HepG2 (cell line): ENCODE results near the gene CASP4. TPM values are rescaled to one million over a fixed set of nuclear protein-coding genes. Genes with fewer than 3 reads are reported as not detected.

Experiments
- ATAC-seq: fragments of 200-7000 bp; cut with Tn5 transposase; 3 replicates; pipeline ENCODE4 v1.9.1; 2020; ENCODE audit warnings: mild to moderate bottlenecking, moderate library complexity
- BruUV-seq: library from RNA; stranded (reverse); fragments of 400-500 nt; replicated peaks from 2 replicates; lab custom pipeline; 2021; lab: Mats Ljungman, UMichigan
- CTCF ChIA-PET: fragments of 300-600 bp; formaldehyde crosslinking; extraction: SDS; loops from one replicate; lab custom pipeline; 2021; ENCODE audit warnings: low total read pairs, inconsistent platforms, low intra/inter-chr PET ratio; lab: Yijun Ruan, JAX
- POLR2A ChIA-PET: fragments of 350-600 bp; sonication (Branson Sonifier 250); formaldehyde crosslinking; loops from one replicate; lab custom pipeline; 2020; ENCODE audit warnings: antibody characterized with exemption, inconsistent platforms; lab: Yijun Ruan, JAX
- DNase-seq: peaks from one replicate; pipeline ENCODE4 v3.0.0-alpha.2; 2015; ENCODE audit warnings: low spot score
- FAIRE-seq: peaks from 3 replicates; lab custom pipeline; 2011; peaks lifted over from hg19 to GRCh38; lab: Jason Lieb, UNC
- H2AFZ ChIP-seq: one replicate; pipeline ENCODE4 v1.6.1; 2011; ENCODE audit warnings: low read length, inconsistent platforms
- H3K27ac ChIP-seq: fragments of 300-600 bp; 3 replicates; pipeline ENCODE4 v1.8.0; 2011; ENCODE audit warnings: mixed run types, mild to moderate bottlenecking, mixed read lengths, low read length, inconsistent platforms; ENCODE audit not compliant: insufficient read depth; ENCODE audit errors: extremely low read length
- H3K27me3 ChIP-seq, 2 experiments: fragments of 200-600 bp in 1 of 2; 2 replicates in 1 of 2; 3 replicates in 1 of 2; pipeline versions ENCODE4 v1.6.0 to v1.8.0; 2011; ENCODE audit warnings: low read length in 2 of 2, mild to moderate bottlenecking in 2 of 2, moderate library complexity in 2 of 2, inconsistent platforms in 1 of 2; ENCODE audit not compliant: insufficient read depth in 2 of 2, control insufficient read depth in 1 of 2
- H3K36me3 ChIP-seq, 2 experiments: fragments of 200-600 bp in 1 of 2; replicated peaks in 1 of 2; 2 replicates in 1 of 2; 3 replicates in 1 of 2; pipeline versions ENCODE4 v1.5.1 to v1.8.0; 2011; ENCODE audit warnings: low read length in 2 of 2, inconsistent platforms in 1 of 2; ENCODE audit not compliant: insufficient read depth in 2 of 2, control insufficient read depth in 1 of 2
- H3K4me1 ChIP-seq: 2 replicates; pipeline ENCODE4 v1.5.1; 2012; ENCODE audit warnings: low read length, inconsistent platforms; ENCODE audit not compliant: insufficient read depth
- H3K4me2 ChIP-seq: 2 replicates; pipeline ENCODE4 v1.6.0; 2011; ENCODE audit warnings: low read depth, low read length, inconsistent platforms
- H3K4me3 ChIP-seq, 3 experiments: fragments of 200-600 bp in 1 of 3; sonication (generic), shearing (Covaris generic) in 1 of 3; replicated peaks in 1 of 3; 2 replicates each; pipeline ENCODE4 v1.5.1; 2011 to 2016; ENCODE audit warnings: low read length in 3 of 3, inconsistent platforms in 2 of 3, low read depth in 2 of 3, mild to moderate bottlenecking in 2 of 3, control low read depth in 1 of 3, mixed read lengths in 1 of 3; ENCODE audit not compliant: insufficient read depth in 1 of 3
- H3K79me2 ChIP-seq: one replicate; pipeline ENCODE4 v1.6.1; 2011; ENCODE audit warnings: low read length, inconsistent platforms; ENCODE audit not compliant: insufficient read depth
- H3K9ac ChIP-seq: 2 replicates; pipeline ENCODE4 v1.6.0; 2011; ENCODE audit warnings: mild to moderate bottlenecking, low read depth, low read length, inconsistent platforms; ENCODE audit not compliant: insufficient read depth
- H3K9me3 ChIP-seq: 2 replicates; pipeline ENCODE4 v1.5.1; 2012; ENCODE audit warnings: mild to moderate bottlenecking, low read length
- H4K20me1 ChIP-seq: 2 replicates; pipeline ENCODE4 v1.6.0; 2011; ENCODE audit warnings: inconsistent platforms, mild to moderate bottlenecking, low read length, moderate library complexity; ENCODE audit not compliant: insufficient read depth
- DPF2 ChIP-seq: sonication (generic); formaldehyde crosslinking; IDR thresholded peaks from 2 replicates; pipeline ENCODE4 v1.4.0; 2020; ENCODE audit warnings: mild to moderate bottlenecking, low read depth, missing genetic modification reagents, borderline replicate concordance
- EZH2 ChIP-seq: conservative IDR thresholded peaks from 2 replicates; pipeline ENCODE4 v1.6.1; 2012; ENCODE audit warnings: mild to moderate bottlenecking, low read depth, low read length, moderate library complexity
- MYC ChIP-seq: sonication (generic); formaldehyde crosslinking; IDR thresholded peaks from 2 replicates; pipeline ENCODE4 v1.9.0; 2021; ENCODE audit warnings: missing genetic modification reagents, borderline replicate concordance
- MZF1 ChIP-seq: sonication (generic); formaldehyde crosslinking; IDR thresholded peaks from 2 replicates; pipeline ENCODE4 v1.8.1; 2023; ENCODE audit warnings: mild to moderate bottlenecking, missing genetic modification reagents, borderline replicate concordance
- PHF8 ChIP-seq: sonication (generic); formaldehyde crosslinking; IDR thresholded peaks from 2 replicates; pipeline ENCODE4 v1.5.0; 2020; ENCODE audit warnings: missing genetic modification reagents
- PRDM15 ChIP-seq: sonication (generic); formaldehyde crosslinking; IDR thresholded peaks from 2 replicates; pipeline ENCODE4 v1.4.0; 2020; ENCODE audit warnings: missing genetic modification reagents
- SAFB2 ChIP-seq: sonication (generic); formaldehyde crosslinking; IDR thresholded peaks from 2 replicates; pipeline ENCODE4 v1.5.1; 2020; ENCODE audit warnings: missing genetic modification reagents, low read depth, mild to moderate bottlenecking, borderline replicate concordance
- SPEN ChIP-seq: sonication (generic); formaldehyde crosslinking; IDR thresholded peaks from 2 replicates; pipeline ENCODE4 v1.5.1; 2020; ENCODE audit warnings: low read depth, mild to moderate bottlenecking, missing genetic modification reagents
- TAF1 ChIP-seq: sonication (generic); formaldehyde crosslinking; IDR thresholded peaks from 2 replicates; pipeline ENCODE4 v1.4.0; 2020; ENCODE audit warnings: missing genetic modification reagents
- THYN1 ChIP-seq: sonication (generic); formaldehyde crosslinking; IDR thresholded peaks from 2 replicates; pipeline ENCODE4 v1.8.1; 2023; ENCODE audit warnings: low read depth, mild to moderate bottlenecking, moderate library complexity, missing genetic modification reagents, borderline replicate concordance
- TMF1 ChIP-seq: sonication (generic); formaldehyde crosslinking; IDR thresholded peaks from 2 replicates; pipeline ENCODE4 v1.8.1; 2022; ENCODE audit warnings: low read depth, missing genetic modification reagents
- ZNF484 ChIP-seq: sonication (generic); formaldehyde crosslinking; IDR thresholded peaks from 2 replicates; pipeline ENCODE4 v1.5.1; 2020; ENCODE audit warnings: mild to moderate bottlenecking, low read depth, missing genetic modification reagents, borderline replicate concordance
- ZNF530 ChIP-seq: sonication (generic); formaldehyde crosslinking; IDR thresholded peaks from 2 replicates; pipeline ENCODE4 v1.5.0; 2020; ENCODE audit warnings: low read depth, mild to moderate bottlenecking, missing genetic modification reagents
- ZNF546 ChIP-seq: sonication (generic); formaldehyde crosslinking; conservative IDR thresholded peaks from 2 replicates; pipeline ENCODE4 v1.8.1; 2023; ENCODE audit warnings: mild to moderate bottlenecking, missing genetic modification reagents
- ZNF589 ChIP-seq: sonication (generic); formaldehyde crosslinking; conservative IDR thresholded peaks from 2 replicates; pipeline ENCODE4 v1.8.0; 2022; ENCODE audit warnings: mild to moderate bottlenecking, moderate library complexity, missing genetic modification reagents
- ZNF792 ChIP-seq: IDR thresholded peaks from 2 replicates; pipeline ENCODE4 v1.6.1; 2016
- WGBS: methylation state at CpG from one replicate; pipeline ENCODE4 v1.1.6; 2017; ENCODE audit warnings: low lambda C conversion rate; 5-methylcytosine and 5-hydroxymethylcytosine counted together
- in situ Hi-C: cut with HindIII; loops from 2 replicates; pipeline ENCODE4 v1.10.0; 2017; ENCODE audit warnings: low pct_unique_long_range_greater_than_20kb; ENCODE audit not compliant: extremely low pct_ligation_motif_present
- intact Hi-C: fragments of 100-400 bp; cut with micrococcal nuclease; formaldehyde crosslinking; loops from one replicate; pipeline ENCODE4 v1.10.0; 2022; ENCODE audit not compliant: unreplicated experiment
- polyA plus RNA-seq, 8 experiments: library from polyadenylated mRNA; depleted of rRNA in 3 of 8; stranded (reverse) in 7 of 8; unstranded in 1 of 8; fragments of >200 nt; fragmentation: Illumina TruSeq in 4 of 8; extraction: Trizol in 4 of 8; gene quantifications; 2 replicates each; pipeline versions ENCODE4 v1.2.1 to v1.2.3, GENCODE V29; 2011 to 2016; ENCODE audit warnings: low read depth in 4 of 8, missing spikeins in 1 of 8, mixed read lengths in 1 of 8; ENCODE audit not compliant: insufficient read depth in 1 of 8
- total RNA-seq, 5 experiments: library from RNA; depleted of rRNA; stranded (reverse); fragments of >200 nt; fragmentation: Illumina TruSeq; extraction: Trizol; gene quantifications; 2 replicates each; pipeline ENCODE4 v1.2.3, GENCODE V29; 2016; ENCODE audit warnings: low read depth in 1 of 5
- TF ChIP-seq, protein P1 (sequence below): sonication (generic); IDR thresholded peaks from 2 replicates; pipeline ENCODE4 v1.6.1; 2016; ENCODE audit warnings: low read depth, borderline replicate concordance
- TF ChIP-seq, protein P2 (sequence below): sonication (generic); formaldehyde crosslinking; IDR thresholded peaks from 2 replicates; pipeline ENCODE4 v1.5.1; 2020; ENCODE audit warnings: mild to moderate bottlenecking, missing genetic modification reagents, moderate library complexity

CASP4 gene
- total and polyA plus RNA-seq, 2 of the 13 experiments (the other 11 are each of a cell fraction or from before 2014, with no cell fraction given): 56.4 to 69.8 TPM

- Histone ChIP-seq H3K79me2 (no peaks in the 10 kb centered on the region), H3K36me3 (no peaks in the 10 kb centered on the region), H3K4me2 (peak overlapping the region; percentile 67), H3K27me3 (no peaks in the 10 kb centered on the region), H3K4me1 (no peaks in the 10 kb centered on the region), H4K20me1 (no peaks in the 10 kb centered on the region), H3K4me3 (peak overlapping the region; percentile 30 to 64 (median 48); a peak in 5 of 6 replicates), H3K9ac (no peak overlapping the region), H2AFZ (no peak overlapping the region), H3K27ac (no peak overlapping the region), H3K9me3 (no peaks in the 10 kb centered on the region)
- in situ Hi-C loops: no loop called here
- WGBS: 17% methylated on average over 2 of the region's 6 CpGs
- ChIA-PET POLR2A (no interaction called here), CTCF (no interaction called here)
- intact Hi-C loops: no loop called here
- DNase-seq (peak; percentile 7), ATAC-seq (peak; percentile 80), FAIRE-seq (no peak)
- no TSS peak for BruUV-seq
- TF ChIP-seq, protein P1, sequence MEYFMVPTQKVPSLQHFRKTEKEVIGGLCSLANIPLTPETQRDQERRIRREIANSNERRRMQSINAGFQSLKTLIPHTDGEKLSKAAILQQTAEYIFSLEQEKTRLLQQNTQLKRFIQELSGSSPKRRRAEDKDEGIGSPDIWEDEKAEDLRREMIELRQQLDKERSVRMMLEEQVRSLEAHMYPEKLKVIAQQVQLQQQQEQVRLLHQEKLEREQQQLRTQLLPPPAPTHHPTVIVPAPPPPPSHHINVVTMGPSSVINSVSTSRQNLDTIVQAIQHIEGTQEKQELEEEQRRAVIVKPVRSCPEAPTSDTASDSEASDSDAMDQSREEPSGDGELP: peak; percentile 51; the same call in 1 of the 2 replicates
- TF ChIP-seq ZNF530 (CRISPR knock-in tag): no peak
- TF ChIP-seq ZNF792 (CRISPR knock-in tag): no peak
- no peak for TF ChIP-seq SAFB2 (CRISPR knock-in tag)
- no peak for TF ChIP-seq PHF8 (CRISPR knock-in tag)
- no peak for TF ChIP-seq ZNF589
- no peak for TF ChIP-seq THYN1 (CRISPR knock-in tag)
- TF ChIP-seq MYC (CRISPR knock-in tag): no peak
- no peak for TF ChIP-seq SPEN (CRISPR knock-in tag)
- no peak for TF ChIP-seq ZNF546 (CRISPR knock-in tag)
- TF ChIP-seq PRDM15: no peak
- no peak for TF ChIP-seq ZNF484 (CRISPR knock-in tag)
- TF ChIP-seq EZH2: no peak
- no peak for TF ChIP-seq TAF1 (CRISPR knock-in tag)
- TF ChIP-seq, protein P2, sequence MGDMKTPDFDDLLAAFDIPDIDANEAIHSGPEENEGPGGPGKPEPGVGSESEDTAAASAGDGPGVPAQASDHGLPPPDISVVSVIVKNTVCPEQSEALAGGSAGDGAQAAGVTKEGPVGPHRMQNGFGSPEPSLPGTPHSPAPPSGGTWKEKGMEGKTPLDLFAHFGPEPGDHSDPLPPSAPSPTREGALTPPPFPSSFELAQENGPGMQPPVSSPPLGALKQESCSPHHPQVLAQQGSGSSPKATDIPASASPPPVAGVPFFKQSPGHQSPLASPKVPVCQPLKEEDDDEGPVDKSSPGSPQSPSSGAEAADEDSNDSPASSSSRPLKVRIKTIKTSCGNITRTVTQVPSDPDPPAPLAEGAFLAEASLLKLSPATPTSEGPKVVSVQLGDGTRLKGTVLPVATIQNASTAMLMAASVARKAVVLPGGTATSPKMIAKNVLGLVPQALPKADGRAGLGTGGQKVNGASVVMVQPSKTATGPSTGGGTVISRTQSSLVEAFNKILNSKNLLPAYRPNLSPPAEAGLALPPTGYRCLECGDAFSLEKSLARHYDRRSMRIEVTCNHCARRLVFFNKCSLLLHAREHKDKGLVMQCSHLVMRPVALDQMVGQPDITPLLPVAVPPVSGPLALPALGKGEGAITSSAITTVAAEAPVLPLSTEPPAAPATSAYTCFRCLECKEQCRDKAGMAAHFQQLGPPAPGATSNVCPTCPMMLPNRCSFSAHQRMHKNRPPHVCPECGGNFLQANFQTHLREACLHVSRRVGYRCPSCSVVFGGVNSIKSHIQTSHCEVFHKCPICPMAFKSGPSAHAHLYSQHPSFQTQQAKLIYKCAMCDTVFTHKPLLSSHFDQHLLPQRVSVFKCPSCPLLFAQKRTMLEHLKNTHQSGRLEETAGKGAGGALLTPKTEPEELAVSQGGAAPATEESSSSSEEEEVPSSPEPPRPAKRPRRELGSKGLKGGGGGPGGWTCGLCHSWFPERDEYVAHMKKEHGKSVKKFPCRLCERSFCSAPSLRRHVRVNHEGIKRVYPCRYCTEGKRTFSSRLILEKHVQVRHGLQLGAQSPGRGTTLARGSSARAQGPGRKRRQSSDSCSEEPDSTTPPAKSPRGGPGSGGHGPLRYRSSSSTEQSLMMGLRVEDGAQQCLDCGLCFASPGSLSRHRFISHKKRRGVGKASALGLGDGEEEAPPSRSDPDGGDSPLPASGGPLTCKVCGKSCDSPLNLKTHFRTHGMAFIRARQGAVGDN (CRISPR knock-in tag): no peak
- TF ChIP-seq DPF2 (CRISPR knock-in tag): no peak
- TF ChIP-seq MZF1 (CRISPR knock-in tag): no peak
- no peak for TF ChIP-seq TMF1 (CRISPR knock-in tag)
Observed at GRCh38 chr11:104925850-104926249, 42.5 kb downstream of the CASP4 start.
